ENCODE data around the gene POLD2. TPM values are rescaled to one million over a fixed set of nuclear protein-coding genes. Genes with fewer than 3 reads are reported as not detected.

Gene POLD2
- total RNA-seq, 1 experiment from 2014 or later: 186 TPM

GRCh38 chr7:44155191-44156185 is 32.1 kb upstream of the POLD2 start:
- Histone ChIP-seq H3K9me3 (no peaks in the 10 kb centered on the region), H3K27me3 (no peaks in the 10 kb centered on the region), H3K4me3 (no peak overlapping the region), H3K36me3 (no peaks in the 10 kb centered on the region)
- DNase-seq: no peak

- no peak for DNase-seq
- H3K4me3 ChIP-seq: no peak overlapping the region
- H3K36me3 ChIP-seq: no peaks in the 10 kb centered on the region
- no peaks in the 10 kb centered on the region for H3K9me3 ChIP-seq
- H3K27me3 ChIP-seq: no peaks in the 10 kb centered on the region
Observed at GRCh38 chr7:44154703-44155102, 31.4 kb upstream of the POLD2 start.

- Histone ChIP-seq H3K27me3 (no peaks in the 10 kb centered on the region), H3K36me3 (no peaks in the 10 kb centered on the region), H3K9me3 (no peaks in the 10 kb centered on the region), H3K4me3 (no peak overlapping the region)
- no peak for DNase-seq
Observed at GRCh38 chr7:44153948-44154335, 30.6 kb upstream of the POLD2 start.

DNA sequence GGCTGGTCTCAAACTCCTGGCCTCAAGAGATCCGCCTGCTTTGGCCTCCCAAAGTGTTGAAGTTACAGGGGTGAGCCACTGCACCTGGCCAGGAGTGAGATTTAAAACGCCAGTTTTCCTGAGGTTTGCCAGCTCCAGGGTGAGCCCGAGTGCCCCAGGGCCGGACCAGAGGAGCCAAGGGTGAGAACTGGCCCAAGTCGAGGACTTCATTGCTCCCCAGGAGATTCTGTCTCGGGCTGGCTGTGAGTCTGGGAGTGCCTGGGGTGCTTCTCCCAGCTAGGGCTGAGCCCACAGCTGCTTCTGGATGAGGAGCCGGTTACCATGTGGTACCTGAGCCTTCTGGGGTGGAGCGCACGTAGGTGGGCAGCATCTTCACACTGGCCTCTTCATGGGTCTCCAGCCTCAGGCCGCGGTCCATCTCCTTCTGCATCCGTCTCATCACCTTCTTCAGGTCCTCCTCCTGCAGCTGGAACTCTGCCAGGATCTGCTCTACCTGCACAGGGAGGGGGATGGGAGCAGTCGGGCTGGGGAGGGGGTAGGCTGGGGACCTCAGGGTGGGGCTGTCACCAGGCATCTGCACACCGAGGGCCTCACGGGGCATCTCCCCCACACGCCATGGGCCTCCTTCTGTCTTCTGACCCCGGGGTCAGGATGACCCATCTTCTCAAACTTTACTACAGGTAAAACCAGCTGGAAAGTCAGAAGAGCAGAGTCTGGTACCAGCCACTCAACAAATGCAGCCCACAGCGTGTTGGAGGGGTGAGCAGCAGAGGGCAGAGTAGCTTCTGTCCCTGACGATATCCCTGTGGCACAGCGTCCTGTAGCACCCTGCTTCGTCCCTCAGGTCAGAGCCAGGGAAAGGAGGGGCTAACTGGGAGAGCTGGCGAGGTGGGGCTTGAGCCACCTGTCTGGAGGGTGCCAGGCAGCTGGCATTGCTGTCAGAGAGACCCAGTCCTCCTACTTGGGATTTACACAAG is 29.9 kb upstream of the POLD2 start:
- Histone ChIP-seq H3K4me3 (no peak overlapping the region), H3K27me3 (no peaks in the 10 kb centered on the region), H3K36me3 (no peaks in the 10 kb centered on the region), H3K9me3 (no peaks in the 10 kb centered on the region)
- DNase-seq: no peak

GRCh38 chr7:44151956-44152355 is 28.6 kb upstream of the POLD2 start:
- Histone ChIP-seq H3K36me3 (no peaks in the 10 kb centered on the region), H3K27me3 (no peaks in the 10 kb centered on the region), H3K4me3 (no peak overlapping the region)

GRCh38 chr7:44150966-44151941 is 27.9 kb upstream of the POLD2 start:
- Histone ChIP-seq H3K4me3 (no peak overlapping the region), H3K9me3 (no peaks in the 10 kb centered on the region), H3K27me3 (no peaks in the 10 kb centered on the region), H3K36me3 (no peaks in the 10 kb centered on the region)
- no peak for DNase-seq

More at GRCh38 chr7:44151956-44152355, 28.6 kb upstream of the POLD2 start:
- no peak for DNase-seq
- no peaks in the 10 kb centered on the region for H3K9me3 ChIP-seq

DNA sequence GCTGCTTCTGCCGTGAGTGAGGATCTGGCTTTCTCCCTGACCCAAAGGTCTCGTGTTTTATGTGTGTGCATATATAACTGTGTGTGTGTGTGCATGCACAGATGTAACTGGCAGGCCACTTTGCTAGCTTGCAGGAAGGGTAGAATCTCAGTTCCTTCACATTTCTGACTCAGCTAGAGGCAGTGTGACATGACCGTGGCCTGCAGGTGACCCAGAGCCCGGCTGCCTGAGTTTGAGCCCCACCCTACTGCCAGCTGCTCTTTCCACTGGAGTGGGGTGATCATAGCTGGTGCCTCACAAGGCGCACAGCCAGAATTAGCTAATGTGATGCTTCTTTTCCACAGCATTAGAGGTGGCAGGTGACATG is 27.1 kb upstream of the POLD2 start:
- Histone ChIP-seq H3K4me3 (no peak overlapping the region), H3K9me3 (no peaks in the 10 kb centered on the region), H3K36me3 (no peaks in the 10 kb centered on the region), H3K27me3 (no peaks in the 10 kb centered on the region)
- DNase-seq: no peak

DNA sequence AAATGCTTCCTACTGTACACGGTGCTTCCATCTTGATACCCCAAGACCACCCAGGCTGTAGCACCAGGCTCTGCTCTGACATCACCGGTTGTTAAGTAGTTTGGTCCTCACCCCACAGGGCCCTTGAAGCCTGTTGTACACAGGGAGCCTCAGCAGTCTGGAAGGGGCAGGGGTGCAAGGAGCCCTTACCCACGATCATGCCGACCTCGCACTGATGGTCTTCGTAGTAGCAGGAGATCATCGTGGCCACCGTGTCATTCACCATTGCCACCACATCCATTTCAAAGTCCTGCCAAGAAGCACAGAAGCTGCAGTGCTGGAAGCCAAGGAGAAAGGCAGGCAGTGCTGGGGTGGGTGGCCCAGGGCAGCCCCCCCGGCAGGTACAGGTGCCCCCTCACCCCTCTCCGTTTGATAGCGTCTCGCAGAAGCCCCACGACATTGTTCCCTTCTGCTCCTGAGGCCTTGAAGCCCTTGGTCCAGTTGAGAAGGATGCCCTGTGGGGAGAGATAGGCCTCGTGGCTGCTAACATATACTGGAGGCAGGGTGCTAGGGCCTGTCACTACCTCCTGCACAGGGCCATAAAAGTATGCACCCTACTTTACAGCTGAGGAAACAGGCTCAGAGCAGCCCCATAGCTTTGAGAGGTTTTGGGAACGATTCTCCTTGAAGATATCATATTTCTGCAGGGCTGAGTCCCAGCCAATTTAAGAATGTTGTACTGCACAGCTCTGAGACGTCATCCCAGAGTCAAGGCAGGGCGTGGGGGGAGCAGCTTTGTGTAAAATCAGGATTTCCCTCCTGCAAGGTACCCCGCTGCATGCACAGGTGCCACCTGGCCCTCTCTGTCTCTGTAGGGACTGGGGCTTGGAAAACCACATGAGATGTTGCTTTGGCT is 26.5 kb upstream of the POLD2 start:
- no peaks in the 10 kb centered on the region for H3K36me3 ChIP-seq
- H3K9me3 ChIP-seq: no peaks in the 10 kb centered on the region
- no peak overlapping the region for H3K4me3 ChIP-seq
- H3K27me3 ChIP-seq: no peaks in the 10 kb centered on the region
- DNase-seq: no peak

- no peak overlapping the region for H3K4me3 ChIP-seq
- DNase-seq: no peak
- H3K36me3 ChIP-seq: no peaks in the 10 kb centered on the region
- H3K27me3 ChIP-seq: no peaks in the 10 kb centered on the region
- H3K9me3 ChIP-seq: no peaks in the 10 kb centered on the region
Observed at GRCh38 chr7:44148961-44149536, 25.7 kb upstream of the POLD2 start.

GRCh38 chr7:44148166-44148565 is 24.8 kb upstream of the POLD2 start:
- no peaks in the 10 kb centered on the region for H3K27me3 ChIP-seq
- H3K9me3 ChIP-seq: no peaks in the 10 kb centered on the region
- no peak for DNase-seq
- H3K4me3 ChIP-seq: no peak overlapping the region
- H3K36me3 ChIP-seq: no peaks in the 10 kb centered on the region

DNA sequence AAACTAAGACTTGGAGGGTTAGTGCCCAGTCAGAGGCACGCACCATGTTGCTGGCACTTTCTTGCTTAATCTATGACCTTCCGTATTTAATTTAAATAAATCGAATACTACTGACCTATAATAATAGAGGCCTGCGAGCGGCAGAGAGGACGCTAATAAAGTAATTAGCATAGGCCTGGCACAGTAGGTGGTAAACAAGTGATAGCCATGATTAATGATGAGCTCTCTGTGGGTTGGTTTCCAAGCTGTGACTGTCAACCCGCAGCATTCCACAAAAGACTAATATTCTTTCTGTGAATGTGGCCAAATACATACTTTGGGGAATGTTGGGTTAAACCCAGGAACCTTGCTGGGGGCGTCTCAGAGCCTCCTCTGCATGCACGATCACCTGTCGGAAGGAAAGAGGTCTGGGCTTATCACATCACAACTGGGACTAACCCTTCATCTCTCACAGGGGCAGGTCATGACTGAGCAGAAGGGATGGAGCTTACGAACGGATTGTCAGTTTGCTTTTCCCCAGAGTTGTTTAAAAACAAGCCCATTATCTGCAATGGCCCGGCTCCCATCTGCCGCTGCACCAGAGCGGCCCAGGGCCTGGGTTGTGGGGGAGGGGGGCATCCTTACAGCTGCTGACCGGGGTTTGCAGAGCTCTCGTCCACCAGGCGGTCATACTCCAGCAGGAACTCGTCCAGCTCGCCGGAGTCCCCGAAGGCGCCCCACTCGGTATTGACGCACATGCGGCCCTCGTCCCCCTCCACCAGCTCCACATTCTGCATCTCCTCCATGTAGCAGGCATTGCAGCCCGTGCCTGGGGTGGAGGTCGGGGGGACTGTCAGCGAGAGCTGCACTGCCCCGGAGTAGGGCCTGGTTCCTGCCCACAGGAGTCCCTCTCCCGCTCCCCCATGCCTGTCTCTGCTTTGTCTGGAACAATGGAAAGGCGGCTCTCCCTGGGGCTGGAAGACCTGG is 24.0 kb upstream of the POLD2 start:
- no peaks in the 10 kb centered on the region for H3K36me3 ChIP-seq
- DNase-seq: no peak
- H3K27me3 ChIP-seq: no peaks in the 10 kb centered on the region
- H3K9me3 ChIP-seq: no peaks in the 10 kb centered on the region
- H3K4me3 ChIP-seq: no peak overlapping the region

DNA sequence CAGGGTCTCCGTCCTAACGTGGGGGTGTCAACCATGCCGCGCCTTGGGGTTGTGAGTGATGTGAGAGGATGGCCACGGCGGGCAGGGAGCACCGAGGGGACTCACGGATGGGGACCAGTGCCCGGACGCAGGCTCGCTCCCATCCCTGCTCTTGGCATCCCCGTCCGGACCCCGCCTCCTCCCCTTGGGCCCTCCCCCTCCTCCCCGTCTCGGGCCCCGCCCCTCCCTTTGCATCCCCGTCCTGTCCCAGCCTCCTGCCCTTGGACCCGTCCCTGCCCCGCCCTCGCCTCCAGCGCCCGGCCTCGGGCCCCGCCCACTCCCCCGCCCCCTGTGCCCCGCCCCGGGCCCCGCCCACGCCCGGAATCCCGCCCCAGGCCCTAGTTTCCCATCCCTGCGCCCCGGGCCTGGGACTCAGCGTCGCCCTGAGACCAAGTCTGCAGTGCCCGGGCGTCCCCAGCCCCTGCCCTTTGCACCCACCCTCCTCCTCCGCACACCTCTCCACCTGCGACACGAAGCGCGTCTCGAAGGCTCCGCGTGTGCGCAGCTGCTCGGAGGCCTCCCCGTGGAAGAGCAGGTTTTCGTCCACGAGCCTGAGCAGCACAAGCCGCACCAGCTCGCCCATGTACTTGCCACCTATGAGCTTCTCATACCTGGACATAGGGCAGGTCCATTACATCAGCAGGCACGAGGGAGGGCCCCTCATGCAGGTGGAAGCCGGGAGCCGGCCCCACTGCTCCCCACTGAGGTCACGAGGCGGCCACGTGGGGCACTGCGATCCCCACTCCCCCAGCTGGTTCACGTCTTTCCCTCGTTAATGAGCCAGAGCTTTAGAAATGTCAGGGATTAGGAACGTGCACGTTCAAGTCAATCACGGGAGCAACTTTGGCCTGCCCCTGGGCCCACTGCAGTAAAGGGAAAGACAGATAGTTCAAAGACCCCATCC is 22.9 kb upstream of the POLD2 start:
- H3K4me3 ChIP-seq: no peak overlapping the region; the same call in 1 of the 2 replicates
- peak; percentile 73 for DNase-seq
- no peaks in the 10 kb centered on the region for H3K27me3 ChIP-seq
- H3K9me3 ChIP-seq: no peaks in the 10 kb centered on the region
- H3K36me3 ChIP-seq: no peaks in the 10 kb centered on the region

DNA sequence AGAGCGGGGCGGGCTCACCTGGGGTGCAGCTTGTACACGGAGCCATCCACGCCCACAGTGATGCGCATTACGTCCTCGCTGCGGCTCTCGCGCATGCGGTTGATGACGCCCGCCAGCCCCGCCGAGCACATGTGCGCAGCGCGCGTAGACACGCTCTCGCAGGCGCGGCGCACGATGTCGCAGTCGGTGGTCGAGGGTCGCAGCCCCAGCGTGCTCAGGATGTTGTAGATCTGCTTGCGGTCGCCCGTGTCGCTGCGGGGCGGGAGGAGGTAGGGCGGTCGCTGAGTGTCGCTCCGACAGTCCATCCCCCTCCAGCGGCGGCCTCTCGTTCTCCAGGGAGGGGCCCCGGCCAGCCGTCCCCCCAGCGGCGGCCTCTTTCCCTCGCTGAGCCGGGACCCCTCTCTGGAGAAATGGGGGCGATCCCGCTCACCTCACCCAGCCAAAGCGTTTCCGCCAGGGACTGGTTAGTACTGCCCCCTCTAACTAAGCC is 22.2 kb upstream of the POLD2 start:
- Histone ChIP-seq H3K9me3 (no peaks in the 10 kb centered on the region), H3K36me3 (no peaks in the 10 kb centered on the region), H3K4me3 (no peak overlapping the region; the same call in 1 of the 2 replicates), H3K27me3 (no peaks in the 10 kb centered on the region)
- DNase-seq: no peak
